IPS-18c (cell line): ENCODE data around the gene VSIG10L.

Source experiments
- H3K4me3 ChIP-seq: 2 replicates; pipeline ENCODE4 v1.7.0; 2013; ENCODE audit warnings: low read depth, mild to moderate bottlenecking, low read length, moderate library complexity; ENCODE audit not compliant: insufficient read depth
- H3K9me3 ChIP-seq: one replicate; pipeline ENCODE4 v1.6.1; 2013; ENCODE audit warnings: mild to moderate bottlenecking, low read length, moderate library complexity; ENCODE audit not compliant: control insufficient read depth, insufficient read depth

VSIG10L gene

DNA sequence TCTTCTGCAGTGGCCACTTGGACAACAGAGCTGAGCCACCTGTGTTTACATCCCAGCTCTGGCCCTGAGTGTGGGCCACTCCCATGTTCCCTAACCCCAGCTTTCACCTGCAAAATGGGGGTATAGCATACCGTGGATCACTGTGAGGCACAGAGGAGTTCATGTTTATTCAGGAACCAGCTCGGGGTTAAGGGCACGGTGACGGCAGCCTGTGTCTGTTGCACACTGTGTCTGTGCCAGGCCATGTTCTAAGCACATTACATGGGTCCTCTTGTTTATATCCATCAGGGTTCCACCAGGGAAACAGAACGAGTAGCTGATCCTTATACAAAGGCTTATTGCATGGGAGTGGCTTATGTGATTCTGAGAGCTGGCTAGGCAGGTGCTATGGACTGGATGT is 44.5 kb downstream of the VSIG10L start:
- H3K9me3 ChIP-seq: no peaks in the 10 kb centered on the region
- H3K4me3 ChIP-seq: no peak overlapping the region

DNA sequence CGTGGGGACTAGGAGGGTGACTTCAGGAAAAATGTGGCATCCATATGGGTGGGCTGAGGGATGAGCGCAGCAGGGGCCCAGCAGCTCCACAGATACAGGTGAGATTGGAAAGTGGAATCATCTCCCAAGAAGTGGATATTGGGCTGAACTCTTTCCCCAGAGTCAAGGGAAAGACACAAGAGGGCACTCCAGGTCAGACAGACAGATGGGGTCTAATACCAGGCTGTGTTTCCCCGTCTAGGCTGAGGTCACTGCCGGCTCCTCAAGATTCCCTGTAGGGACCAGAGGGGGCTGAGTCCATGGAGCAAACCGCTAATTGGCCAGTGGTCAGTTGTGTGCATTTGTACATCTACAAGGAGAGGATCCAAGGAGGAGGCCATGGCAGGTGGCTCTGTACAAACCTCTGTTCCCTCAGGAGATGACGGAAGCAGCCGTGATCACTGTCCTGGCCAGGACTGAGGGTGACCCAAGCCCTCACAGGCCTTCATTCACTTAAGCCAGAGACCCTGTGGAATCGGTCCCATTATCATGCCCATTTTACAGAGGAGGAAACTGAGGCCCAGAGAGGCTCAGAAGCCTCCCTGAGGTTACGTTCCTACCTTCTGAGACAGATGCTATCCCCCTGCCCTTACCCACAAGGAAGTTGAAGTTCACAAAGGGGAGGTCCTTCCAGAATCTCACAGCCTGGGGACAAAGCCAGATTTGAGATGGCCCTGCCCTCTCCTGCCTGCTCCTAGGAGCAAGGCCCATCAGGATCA is 45.4 kb downstream of the VSIG10L start:
- Histone ChIP-seq H3K9me3 (no peaks in the 10 kb centered on the region), H3K4me3 (no peak overlapping the region)

DNA sequence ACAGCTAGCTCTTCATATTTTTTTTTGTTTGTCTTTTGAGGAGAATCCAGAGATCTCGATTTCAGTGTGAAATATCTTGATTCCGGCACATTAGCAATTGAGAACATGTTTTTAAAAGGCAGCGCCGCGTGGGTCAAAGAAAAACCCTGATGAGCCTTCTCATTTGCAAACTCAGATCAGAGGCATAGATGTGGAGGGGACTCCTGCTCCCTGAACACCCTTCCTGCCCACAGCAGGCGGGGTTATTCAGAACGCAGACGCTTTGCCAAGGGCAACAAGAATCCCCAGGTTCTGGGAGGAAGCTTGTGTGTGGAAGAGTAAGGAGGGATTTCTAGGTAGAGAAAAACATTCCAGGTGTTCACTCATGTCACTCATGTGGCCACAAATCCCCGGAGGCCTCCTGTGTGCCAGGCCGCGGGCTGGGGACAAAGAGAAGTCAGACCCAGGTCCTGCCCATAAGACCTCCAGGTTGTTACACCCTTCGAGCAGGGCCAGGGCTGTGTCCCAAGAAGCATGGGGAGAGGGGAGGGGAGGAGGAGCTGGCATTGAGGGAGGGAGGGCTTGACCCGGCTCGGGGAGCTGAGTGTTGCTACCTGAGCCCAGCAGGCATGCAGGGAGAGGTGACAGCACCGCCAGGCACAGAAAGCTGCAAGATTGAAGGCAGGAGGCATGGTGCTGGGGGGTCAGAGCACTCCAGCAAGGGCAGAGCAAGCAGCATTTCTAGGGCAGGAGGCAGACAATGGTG is 46.4 kb downstream of the VSIG10L start:
- Histone ChIP-seq H3K9me3 (no peaks in the 10 kb centered on the region), H3K4me3 (no peak overlapping the region)

DNA sequence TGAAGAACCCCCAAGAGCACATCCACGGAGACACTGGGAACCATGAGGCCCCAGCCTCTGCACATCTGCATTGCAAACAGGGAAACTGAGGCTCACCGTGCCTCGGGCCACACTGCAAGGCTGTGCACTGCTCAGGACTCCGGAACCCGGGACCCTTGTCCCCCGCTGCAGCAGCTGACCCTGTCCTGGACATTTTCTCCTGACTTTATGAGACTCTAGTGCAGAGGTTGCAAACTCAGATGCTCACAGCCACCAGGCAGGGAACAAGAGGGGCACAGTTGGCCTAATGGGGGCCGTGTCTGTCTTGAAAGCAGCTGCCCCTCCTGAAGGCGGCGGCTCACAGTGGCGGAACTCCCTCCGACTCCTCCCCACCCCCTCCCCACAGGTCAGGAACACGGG is 47.0 kb downstream of the VSIG10L start:
- no peaks in the 10 kb centered on the region for H3K9me3 ChIP-seq
- no peak overlapping the region for H3K4me3 ChIP-seq

DNA sequence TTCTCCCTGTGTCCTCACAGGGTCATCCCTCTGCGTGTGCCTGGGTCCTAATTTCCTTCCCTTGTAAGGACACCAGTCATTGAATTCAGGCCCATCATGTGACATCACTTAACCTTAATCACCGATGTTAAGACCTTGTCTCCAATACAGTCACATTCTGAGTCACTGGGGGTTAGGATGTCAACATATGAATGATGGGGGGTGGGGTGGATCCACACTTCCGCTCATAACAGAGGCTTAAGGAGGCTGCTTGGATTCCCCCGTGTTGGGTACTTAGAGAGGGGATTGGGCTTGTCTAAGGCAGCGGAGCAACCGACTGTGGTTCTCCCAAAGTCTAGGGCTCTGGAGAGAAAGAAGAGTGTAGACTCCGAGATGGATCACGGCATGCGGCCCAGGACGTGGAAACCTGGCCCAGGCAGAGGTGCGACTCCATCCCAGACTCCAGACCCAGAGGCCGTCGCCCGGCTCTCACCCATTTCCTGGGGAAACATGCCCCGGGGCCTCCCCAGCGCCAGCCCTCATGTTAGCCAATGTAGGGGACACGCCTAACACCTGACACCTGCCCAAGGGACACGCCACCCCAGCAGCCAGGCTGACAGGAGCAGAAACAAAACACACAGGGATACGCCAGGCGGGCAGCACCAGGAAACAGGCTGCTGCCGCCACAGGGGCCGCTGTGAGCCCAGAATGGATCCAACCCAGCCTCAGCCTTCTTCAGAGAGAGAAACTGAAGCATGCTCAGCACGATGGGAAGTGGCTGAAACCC is 47.5 kb downstream of the VSIG10L start:
- Histone ChIP-seq H3K9me3 (no peaks in the 10 kb centered on the region), H3K4me3 (peak overlapping the region; percentile 34; the same call in 1 of the 2 replicates)

DNA sequence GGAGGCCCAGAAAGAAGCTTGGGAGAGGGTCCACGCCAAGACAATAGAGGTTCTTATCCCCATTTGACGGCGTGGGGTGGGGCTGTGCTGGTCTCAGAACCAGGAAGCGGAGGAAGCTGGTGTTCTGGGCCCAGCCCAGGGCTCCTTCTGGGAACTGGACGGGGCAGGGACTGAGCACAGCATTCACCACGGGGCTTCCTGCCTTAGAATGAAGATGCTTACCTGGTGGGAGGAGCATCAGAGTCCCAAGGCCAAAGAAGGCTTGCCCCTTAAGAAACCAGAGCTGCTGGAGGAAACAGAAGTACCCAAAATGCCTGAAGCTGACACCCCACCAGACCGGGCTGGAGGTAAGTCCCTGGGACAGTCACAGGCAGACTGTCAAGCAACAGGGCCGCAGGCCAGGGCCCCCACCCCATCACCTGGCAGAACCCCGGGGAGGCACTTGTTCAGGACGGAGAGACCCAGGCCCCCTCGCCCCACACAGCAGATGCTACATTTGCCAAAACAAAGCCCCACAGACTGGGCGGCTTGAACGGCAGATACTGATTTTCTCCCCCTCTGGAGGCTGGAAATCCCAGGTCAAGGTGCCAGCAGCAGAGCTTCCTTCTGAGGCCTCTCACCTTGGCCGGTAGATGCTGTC is 48.2 kb downstream of the VSIG10L start:
- peak overlapping the region; percentile 34; the same call in 1 of the 2 replicates for H3K4me3 ChIP-seq

DNA sequence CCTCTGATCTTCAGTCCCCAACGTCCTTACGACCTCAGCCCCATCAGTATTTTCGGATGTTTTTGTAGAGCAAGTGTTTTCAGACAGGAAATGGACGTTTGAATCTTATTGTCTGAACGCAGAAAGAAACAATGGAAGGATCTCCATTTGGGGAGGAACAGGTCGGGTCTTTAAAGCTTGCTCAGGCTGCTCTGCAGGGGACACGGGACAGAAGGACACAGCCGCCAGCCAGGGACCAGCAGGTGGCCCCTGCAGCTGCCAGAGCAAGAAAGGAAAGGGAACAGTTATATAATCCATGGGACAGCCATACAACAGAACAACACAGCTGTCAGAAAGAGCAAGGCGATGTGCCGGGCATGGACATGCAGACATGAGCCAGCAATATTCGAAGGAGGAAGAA is 49.0 kb downstream of the VSIG10L start:
- no peaks in the 10 kb centered on the region for H3K9me3 ChIP-seq
- 0 out of 2 replicates have a peak overlapping the region, but pooled peaks have one; percentile 9 for H3K4me3 ChIP-seq

More for the DNA sequence above, 48.2 kb downstream of the VSIG10L start:
- H3K9me3 ChIP-seq: no peaks in the 10 kb centered on the region

DNA sequence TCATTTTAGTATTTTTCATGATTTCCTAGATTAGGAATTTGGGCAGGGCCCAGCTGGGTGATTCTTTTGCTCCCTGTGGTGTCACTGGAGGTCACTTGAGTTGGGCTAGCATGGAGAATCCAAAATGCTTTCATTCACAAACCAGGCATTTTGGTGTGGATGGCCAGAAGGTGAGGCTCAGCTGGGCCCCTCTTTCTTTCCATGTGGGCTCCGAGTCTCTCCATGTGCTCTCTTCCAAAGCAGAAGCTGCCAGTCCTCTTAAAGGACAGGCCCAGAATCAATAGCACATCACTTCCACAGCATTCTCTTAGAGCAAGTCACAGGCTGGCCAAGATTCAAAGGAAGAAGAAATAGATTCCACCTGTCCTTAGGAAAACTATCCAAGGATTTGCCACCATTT is 52.3 kb downstream of the VSIG10L start:
- H3K9me3 ChIP-seq: no peaks in the 10 kb centered on the region
- no peak overlapping the region for H3K4me3 ChIP-seq

DNA sequence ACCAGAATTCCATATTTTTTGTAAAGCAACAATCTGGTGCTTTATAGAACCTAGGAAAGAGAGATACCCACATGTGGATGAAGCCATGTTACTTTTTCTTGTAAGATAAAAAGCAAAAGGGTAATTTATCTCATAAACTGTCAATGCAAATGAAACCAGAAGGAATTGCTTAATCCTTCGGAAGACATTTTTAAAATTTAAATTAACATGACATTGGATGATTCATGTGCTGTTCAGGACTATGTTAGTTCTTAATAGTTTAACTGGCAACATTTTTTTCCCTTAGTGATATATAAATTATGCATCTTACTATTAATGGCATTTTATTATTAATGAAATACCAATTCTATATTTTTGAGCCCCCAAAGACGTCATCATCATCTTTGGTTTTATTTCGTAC is 56.3 kb downstream of the VSIG10L start:
- Histone ChIP-seq H3K4me3 (no peak overlapping the region), H3K9me3 (no peaks in the 10 kb centered on the region)

DNA sequence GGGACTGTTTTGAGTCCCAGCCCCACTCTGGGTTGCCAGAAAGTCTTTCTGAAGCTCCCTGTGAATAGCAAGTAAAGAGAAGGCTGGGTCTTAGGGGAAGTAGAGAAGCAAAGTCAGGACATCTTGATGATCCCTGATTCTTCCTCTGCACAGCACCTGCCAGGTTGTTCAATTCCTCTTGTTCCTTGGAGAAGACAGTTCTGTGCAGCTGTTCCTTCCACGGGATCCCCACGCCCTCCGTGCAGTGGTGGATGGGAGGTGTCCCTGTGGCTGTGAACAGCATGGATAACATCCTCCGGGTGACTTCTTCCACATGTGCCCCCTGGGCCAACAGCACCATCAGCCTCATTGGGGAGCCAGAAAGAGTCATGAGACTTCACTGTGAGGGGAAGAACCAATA is 59.6 kb downstream of the VSIG10L start:
- Histone ChIP-seq H3K4me3 (no peak overlapping the region), H3K9me3 (no peaks in the 10 kb centered on the region)
